GM12878 (cell line): ENCODE measurements around the gene SETBP1. TPM values are rescaled to one million over a fixed set of nuclear protein-coding genes. Genes with fewer than 3 reads are reported as not detected.
A peak's percentile ranks its signal among the peaks of the same experiment; 100 is the strongest.

Experiments
- CBFB ChIP-seq: IDR thresholded peaks from 2 replicates; pipeline ENCODE4 v1.6.1; 2016; ENCODE audit warnings: antibody characterized with exemption, low read depth
- CREM ChIP-seq: IDR thresholded peaks from 2 replicates; pipeline ENCODE4 v1.6.1; 2014; ENCODE audit warnings: antibody characterized with exemption, low read depth
- E4F1 ChIP-seq: fragments of 450-650 bp; IDR thresholded peaks from 2 replicates; pipeline ENCODE4 v1.6.1; 2018; ENCODE audit warnings: borderline replicate concordance, mild to moderate bottlenecking; ENCODE audit not compliant: partially characterized antibody
- EP300 ChIP-seq, 2 experiments: fragments of 150-350 bp in 1 of 2; IDR thresholded peaks; 2 replicates each; pipeline ENCODE4 v1.6.1; 2011 to 2012; ENCODE audit warnings: low read depth in 2 of 2, low read length in 2 of 2, borderline replicate concordance in 1 of 2, improper control_type of control experiment in 1 of 2, inconsistent platforms in 1 of 2; ENCODE audit not compliant: control insufficient read depth in 1 of 2
- ETV6 ChIP-seq, 2 experiments: fragments of 450-650 bp in 1 of 2; IDR thresholded peaks in 1 of 2; conservative IDR thresholded peaks in 1 of 2; 2 replicates each; pipeline ENCODE4 v1.6.1; 2014; ENCODE audit warnings: antibody characterized with exemption in 1 of 2, borderline replicate concordance in 1 of 2, low read depth in 1 of 2, mild to moderate bottlenecking in 1 of 2, moderate library complexity in 1 of 2
- EZH2 ChIP-seq: IDR thresholded peaks from 2 replicates; pipeline ENCODE4 v1.6.1; 2012; ENCODE audit warnings: low read depth, mild to moderate bottlenecking, control low read depth, inconsistent platforms, low read length, borderline replicate concordance; ENCODE audit not compliant: control insufficient read depth
- IRF4 ChIP-seq: IDR thresholded peaks from 2 replicates; pipeline ENCODE4 v1.6.1; 2011; ENCODE audit warnings: low read depth, low read length
- IRF5 ChIP-seq: fragments of 450-650 bp; IDR thresholded peaks from 2 replicates; pipeline ENCODE4 v1.6.1; 2017; ENCODE audit warnings: borderline replicate concordance
- JUNB ChIP-seq: IDR thresholded peaks from 2 replicates; pipeline ENCODE4 v1.6.1; 2016; ENCODE audit warnings: antibody characterized with exemption, mild to moderate bottlenecking
- KLF5 ChIP-seq: fragments of 450-650 bp; IDR thresholded peaks from 2 replicates; pipeline ENCODE4 v1.6.1; 2014; ENCODE audit warnings: mild to moderate bottlenecking; ENCODE audit not compliant: partially characterized antibody
- MEF2A ChIP-seq: IDR thresholded peaks from 2 replicates; pipeline ENCODE4 v1.6.1; 2011; ENCODE audit warnings: low read depth, mild to moderate bottlenecking, low read length, moderate library complexity; ENCODE audit not compliant: insufficient read depth
- MYB ChIP-seq: fragments of 150-350 bp; IDR thresholded peaks from 2 replicates; pipeline ENCODE4 v1.6.1; 2014; ENCODE audit warnings: mild to moderate bottlenecking, low read depth, low read length, borderline replicate concordance
- NBN ChIP-seq: fragments of 450-650 bp; IDR thresholded peaks from 2 replicates; pipeline ENCODE4 v1.6.1; 2016
- NFIC ChIP-seq: IDR thresholded peaks from 2 replicates; pipeline ENCODE4 v1.6.1; 2012; ENCODE audit warnings: low read depth, mild to moderate bottlenecking, inconsistent platforms, low read length, moderate library complexity
- NFYB ChIP-seq: IDR thresholded peaks from 2 replicates; pipeline ENCODE4 v1.6.1; 2011; ENCODE audit warnings: low read depth, mild to moderate bottlenecking, low read length, improper control_type of control experiment, moderate library complexity; ENCODE audit not compliant: insufficient read depth
- PBX3 ChIP-seq: IDR thresholded peaks from 2 replicates; pipeline ENCODE4 v1.6.1; 2011; ENCODE audit warnings: mild to moderate bottlenecking, low read depth, low read length, moderate library complexity; ENCODE audit not compliant: insufficient replicate concordance
- SUZ12 ChIP-seq: fragments of 200-600 bp; sonication (generic); IDR thresholded peaks from one replicate; pipeline ENCODE4 v1.6.1; 2018; ENCODE audit warnings: antibody characterized with exemption, mild to moderate bottlenecking; ENCODE audit not compliant: unreplicated experiment
- TCF7 ChIP-seq: IDR thresholded peaks from 2 replicates; pipeline ENCODE4 v1.6.1; 2014; ENCODE audit warnings: antibody characterized with exemption, borderline replicate concordance
- ZBTB4 ChIP-seq: fragments of 450-650 bp; formaldehyde crosslinking; IDR thresholded peaks from 2 replicates; pipeline ENCODE4 v1.4.0; 2022; ENCODE audit warnings: mild to moderate bottlenecking, moderate library complexity
- polyA plus RNA-seq, 11 experiments: library from polyadenylated mRNA; depleted of rRNA in 4 of 11; unstranded in 6 of 11; stranded (reverse) in 5 of 11; fragments of >200 nt; fragmentation: Nextera tagmentation in 4 of 11; fragmentation: Illumina TruSeq in 1 of 11; extraction: Ambion mirVana in 4 of 11; extraction: Trizol in 1 of 11; gene quantifications; 1 replicate in 1 of 11; 2 replicates in 10 of 11; pipeline versions ENCODE4 v1.2.1 to v1.2.3, GENCODE V29; 2011 to 2016; ENCODE audit warnings: inconsistent platforms in 2 of 11, missing spikeins in 2 of 11, low read depth in 1 of 11
- total RNA-seq, 4 experiments: library from RNA; depleted of rRNA in 3 of 4; stranded (reverse); fragments of >200 nt in 3 of 4; fragmentation: Illumina TruSeq in 1 of 4; extraction: Trizol in 1 of 4; gene quantifications; 2 replicates each; pipeline versions ENCODE4 v1.2.1 to v1.2.3, GENCODE V29; 2013 to 2021

Gene SETBP1
- total and polyA plus RNA-seq, 10 of the 15 experiments (the other 5 are each of a cell fraction or from before 2014, with no cell fraction given), result 0.99 to 29.7 (median 8.3) TPM

GRCh38 chr18:45106331-45106774, 425.7 kb downstream of the SETBP1 start (continued):
- 0 out of 2 replicates have a peak, but pooled peaks have one; percentile 68 for TF ChIP-seq NBN
- TF ChIP-seq IRF5, result no peak
- TF ChIP-seq EZH2, result no peak
- peak; percentile 87 for TF ChIP-seq CBFB
- no peak for TF ChIP-seq E4F1
- TF ChIP-seq SUZ12, result no peak
- TF ChIP-seq KLF5, result no peak
- 0 out of 2 replicates have a peak, but pooled peaks have one; percentile 14 for TF ChIP-seq MYB
- peak; percentile 49; the same call in 1 of the 2 replicates for TF ChIP-seq NFYB
- peak; percentile 70; the same call in 1 of the 2 replicates for TF ChIP-seq CREM
- peak; percentile 63 for TF ChIP-seq JUNB
- no peak for TF ChIP-seq ZBTB4 (CRISPR knock-in tag)
- peak; percentile 97 to 99 for TF ChIP-seq EP300 (IDR thresholded peaks at IDR 0.05; ENCODE audit: borderline replicate concordance in 1 of 2, control insufficient read depth in 1 of 2, low read depth in 2 of 2, low read length in 2 of 2)
- no peak for TF ChIP-seq PBX3
- TF ChIP-seq TCF7, result 0 out of 2 replicates have a peak, but pooled peaks have one; percentile 25
- TF ChIP-seq IRF4, result 0 out of 2 replicates have a peak, but pooled peaks have one; percentile 24
- peak; percentile 96 for TF ChIP-seq MEF2A
- TF ChIP-seq ETV6 (conservative IDR thresholded peaks at IDR 0.05 in 1 of 2, IDR thresholded peaks at IDR 0.05 in 1 of 2; ENCODE audit: borderline replicate concordance in 1 of 2, low read depth in 1 of 2), result no peak
- peak; percentile 93 for TF ChIP-seq NFIC
